ENCODE data around the gene PPP2R5C. TPM values are rescaled to one million over a fixed set of nuclear protein-coding genes. Genes with fewer than 3 reads are reported as not detected.

Gene PPP2R5C
- total and polyA plus RNA-seq, 3 donors from 2014 or later: 106 to 166 (median 126) TPM

DNA sequence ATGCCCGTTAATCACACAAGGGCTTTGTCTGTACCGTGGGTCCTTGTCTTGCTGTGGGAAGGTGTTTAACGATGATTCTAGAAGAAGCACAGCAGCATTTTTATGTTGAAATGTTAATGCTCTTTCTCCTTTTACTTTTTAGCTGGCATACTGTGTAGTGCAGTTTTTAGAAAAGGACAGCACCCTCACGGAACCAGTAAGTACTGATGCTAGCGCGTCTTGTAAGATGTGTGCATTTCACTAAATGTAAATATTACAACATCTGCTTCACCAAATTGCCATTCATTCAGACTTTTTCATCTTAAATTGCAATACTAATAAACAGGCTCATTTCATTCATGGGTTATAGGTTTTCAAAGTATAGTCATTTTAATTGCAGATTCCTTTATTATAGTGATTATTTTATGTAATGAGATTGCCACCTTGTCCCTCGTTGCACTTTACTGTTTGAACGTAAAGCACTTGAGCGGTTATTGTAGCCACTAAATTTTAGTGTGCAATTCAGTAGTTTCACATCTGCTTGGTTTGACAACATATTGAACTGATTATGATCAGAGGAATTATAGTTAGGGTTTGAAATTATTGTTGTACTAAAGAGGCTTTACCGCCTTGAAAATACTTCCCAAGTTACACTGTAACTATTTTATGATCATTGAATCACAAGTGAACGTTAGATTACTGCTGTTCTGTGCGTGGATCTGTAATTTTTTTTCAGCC is 133.0 kb downstream of the PPP2R5C start:
- H3K27ac ChIP-seq: no peak overlapping the region
- 79 to 87% methylated on average over 12 of the region's 12 CpGs for WGBS, 2 donors
- H3K4me1 ChIP-seq: no peaks in the 10 kb centered on the region
- H3K4me3 ChIP-seq: no peak overlapping the region
- intact Hi-C loops (cut with DNase I; ENCODE audit: low total_unique reads): no loop called here
- no peaks in the 10 kb centered on the region for H3K27me3 ChIP-seq
- H3K9me3 ChIP-seq: no peaks in the 10 kb centered on the region
- DNase-seq: no peak
- no peak for TF ChIP-seq POLR2A (IDR thresholded peaks at IDR 0.05)
- TF ChIP-seq, protein P1, sequence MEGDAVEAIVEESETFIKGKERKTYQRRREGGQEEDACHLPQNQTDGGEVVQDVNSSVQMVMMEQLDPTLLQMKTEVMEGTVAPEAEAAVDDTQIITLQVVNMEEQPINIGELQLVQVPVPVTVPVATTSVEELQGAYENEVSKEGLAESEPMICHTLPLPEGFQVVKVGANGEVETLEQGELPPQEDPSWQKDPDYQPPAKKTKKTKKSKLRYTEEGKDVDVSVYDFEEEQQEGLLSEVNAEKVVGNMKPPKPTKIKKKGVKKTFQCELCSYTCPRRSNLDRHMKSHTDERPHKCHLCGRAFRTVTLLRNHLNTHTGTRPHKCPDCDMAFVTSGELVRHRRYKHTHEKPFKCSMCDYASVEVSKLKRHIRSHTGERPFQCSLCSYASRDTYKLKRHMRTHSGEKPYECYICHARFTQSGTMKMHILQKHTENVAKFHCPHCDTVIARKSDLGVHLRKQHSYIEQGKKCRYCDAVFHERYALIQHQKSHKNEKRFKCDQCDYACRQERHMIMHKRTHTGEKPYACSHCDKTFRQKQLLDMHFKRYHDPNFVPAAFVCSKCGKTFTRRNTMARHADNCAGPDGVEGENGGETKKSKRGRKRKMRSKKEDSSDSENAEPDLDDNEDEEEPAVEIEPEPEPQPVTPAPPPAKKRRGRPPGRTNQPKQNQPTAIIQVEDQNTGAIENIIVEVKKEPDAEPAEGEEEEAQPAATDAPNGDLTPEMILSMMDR (IDR thresholded peaks at IDR 0.05): no peak
- H3K36me3 ChIP-seq (ENCODE audit: low read depth, missing control alignments): no peaks in the 10 kb centered on the region

DNA sequence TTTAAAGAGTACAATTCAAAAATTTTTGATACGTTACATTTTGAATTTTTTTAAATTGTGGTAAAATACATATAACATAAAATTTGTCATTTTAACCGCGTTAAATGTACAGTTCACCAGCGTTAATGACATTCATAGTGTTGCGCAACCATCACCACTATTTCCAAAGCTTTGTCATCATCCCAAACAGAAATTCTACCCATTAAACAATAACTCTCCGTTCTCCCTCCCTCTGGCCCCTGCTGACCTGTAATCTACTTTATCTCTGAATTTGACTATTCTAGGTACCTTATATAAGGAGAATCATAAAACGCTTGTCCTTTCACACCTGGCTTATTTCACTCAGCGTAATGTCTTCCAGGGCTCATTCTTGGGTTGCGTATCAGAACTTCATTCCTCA is 133.7 kb downstream of the PPP2R5C start:
- no peaks in the 10 kb centered on the region for H3K27me3 ChIP-seq

GRCh38 chr14:101897326-101897725 is 135.8 kb downstream of the PPP2R5C start:
- H3K9me3 ChIP-seq: no peaks in the 10 kb centered on the region
- no peak for TF ChIP-seq POLR2A (IDR thresholded peaks at IDR 0.05)
- TF ChIP-seq, protein P1 (IDR thresholded peaks at IDR 0.05): no peak
- H3K36me3 ChIP-seq (ENCODE audit: low read depth, missing control alignments): no peaks in the 10 kb centered on the region
- intact Hi-C loops (cut with DNase I; ENCODE audit: low total_unique reads): no loop called here
- no peak for DNase-seq
- WGBS, 2 donors: 90 to 98% methylated on average over 9 of the region's 9 CpGs
- H3K27me3 ChIP-seq: no peaks in the 10 kb centered on the region
- H3K4me3 ChIP-seq: no peak overlapping the region
- H3K27ac ChIP-seq: no peak overlapping the region
- no peaks in the 10 kb centered on the region for H3K4me1 ChIP-seq

More for the DNA sequence above, 133.7 kb downstream of the PPP2R5C start:
- intact Hi-C loops (cut with DNase I; ENCODE audit: low total_unique reads): no loop called here
- WGBS, 2 donors: 89 to 97% methylated on average over 9 of the region's 9 CpGs
- no peak overlapping the region for H3K27ac ChIP-seq
- H3K9me3 ChIP-seq: no peaks in the 10 kb centered on the region
- H3K36me3 ChIP-seq (ENCODE audit: low read depth, missing control alignments): no peaks in the 10 kb centered on the region
- no peak overlapping the region for H3K4me3 ChIP-seq
- no peak for DNase-seq
- no peaks in the 10 kb centered on the region for H3K4me1 ChIP-seq
- TF ChIP-seq, protein P1 (IDR thresholded peaks at IDR 0.05): no peak
- TF ChIP-seq POLR2A (IDR thresholded peaks at IDR 0.05): no peak

DNA sequence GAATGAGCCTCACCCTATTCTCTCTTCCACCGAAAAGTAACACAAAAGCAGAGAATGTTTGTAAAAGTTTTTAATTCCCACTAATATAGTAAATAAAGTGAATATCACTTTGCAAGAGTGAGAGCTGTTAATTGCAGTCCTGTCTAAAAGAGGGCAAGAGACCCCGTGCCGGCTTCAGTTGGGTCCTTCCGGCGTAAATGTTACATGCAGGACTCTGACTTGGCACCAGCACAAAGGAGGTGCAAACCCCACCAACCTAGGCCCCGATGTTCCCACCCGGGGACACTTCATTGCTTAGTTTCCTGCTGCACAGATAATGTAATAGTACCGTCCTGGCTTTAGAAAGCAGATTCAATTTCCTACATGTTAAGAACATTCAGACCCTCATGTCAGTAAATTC is 136.9 kb downstream of the PPP2R5C start:
- H3K27me3 ChIP-seq: no peaks in the 10 kb centered on the region
- H3K36me3 ChIP-seq (ENCODE audit: low read depth, missing control alignments): no peaks in the 10 kb centered on the region
- no peaks in the 10 kb centered on the region for H3K4me1 ChIP-seq
- H3K4me3 ChIP-seq: no peak overlapping the region
- no peaks in the 10 kb centered on the region for H3K9me3 ChIP-seq
- no peak for DNase-seq
- TF ChIP-seq, protein P1 (IDR thresholded peaks at IDR 0.05): no peak
- no peak for TF ChIP-seq POLR2A (IDR thresholded peaks at IDR 0.05)
- H3K27ac ChIP-seq: no peak overlapping the region
- intact Hi-C loops (cut with DNase I; ENCODE audit: low total_unique reads): no loop called here
- WGBS, 2 donors: 90 to 92% methylated on average over 8 of the region's 8 CpGs

GRCh38 chr14:101899263-101899662 is 137.8 kb downstream of the PPP2R5C start:
- WGBS, 2 donors: 93 to 94% methylated on average over 11 of the region's 11 CpGs
- TF ChIP-seq, protein P1 (IDR thresholded peaks at IDR 0.05): no peak
- no peak for TF ChIP-seq POLR2A (IDR thresholded peaks at IDR 0.05)
- Histone ChIP-seq H3K27me3 (no peaks in the 10 kb centered on the region), H3K4me1 (no peaks in the 10 kb centered on the region), H3K4me3 (no peak overlapping the region), H3K27ac (no peak overlapping the region), H3K9me3 (no peaks in the 10 kb centered on the region), H3K36me3 (ENCODE audit: low read depth, missing control alignments) (no peaks in the 10 kb centered on the region)
- DNase-seq: no peak
- intact Hi-C loops (cut with DNase I; ENCODE audit: low total_unique reads): no loop called here

Data from testis (tissue), 3 donors.